ENCODE results near the gene ROBO4.

DNA sequence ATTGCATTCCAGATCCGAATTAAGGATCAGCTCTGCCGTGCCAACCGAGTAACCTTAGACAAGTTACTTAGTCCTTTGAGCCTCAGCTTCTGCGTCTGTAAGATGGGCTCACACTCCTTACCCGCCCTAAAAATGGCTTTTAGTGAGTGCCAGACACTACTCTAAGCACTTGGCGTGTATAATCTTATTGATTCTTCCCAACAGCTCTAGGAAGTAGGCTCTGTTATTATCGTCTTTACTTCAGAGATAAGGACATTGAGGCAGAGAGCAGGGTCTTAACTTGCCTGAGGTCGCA, 54.1 kb downstream of the ROBO4 start:
- TF ChIP-seq, protein P1, sequence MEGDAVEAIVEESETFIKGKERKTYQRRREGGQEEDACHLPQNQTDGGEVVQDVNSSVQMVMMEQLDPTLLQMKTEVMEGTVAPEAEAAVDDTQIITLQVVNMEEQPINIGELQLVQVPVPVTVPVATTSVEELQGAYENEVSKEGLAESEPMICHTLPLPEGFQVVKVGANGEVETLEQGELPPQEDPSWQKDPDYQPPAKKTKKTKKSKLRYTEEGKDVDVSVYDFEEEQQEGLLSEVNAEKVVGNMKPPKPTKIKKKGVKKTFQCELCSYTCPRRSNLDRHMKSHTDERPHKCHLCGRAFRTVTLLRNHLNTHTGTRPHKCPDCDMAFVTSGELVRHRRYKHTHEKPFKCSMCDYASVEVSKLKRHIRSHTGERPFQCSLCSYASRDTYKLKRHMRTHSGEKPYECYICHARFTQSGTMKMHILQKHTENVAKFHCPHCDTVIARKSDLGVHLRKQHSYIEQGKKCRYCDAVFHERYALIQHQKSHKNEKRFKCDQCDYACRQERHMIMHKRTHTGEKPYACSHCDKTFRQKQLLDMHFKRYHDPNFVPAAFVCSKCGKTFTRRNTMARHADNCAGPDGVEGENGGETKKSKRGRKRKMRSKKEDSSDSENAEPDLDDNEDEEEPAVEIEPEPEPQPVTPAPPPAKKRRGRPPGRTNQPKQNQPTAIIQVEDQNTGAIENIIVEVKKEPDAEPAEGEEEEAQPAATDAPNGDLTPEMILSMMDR (IDR thresholded peaks at IDR 0.05; ENCODE audit: low read depth, low read length, poor library complexity, severe bottlenecking), result no peak
- TF ChIP-seq EZH2phosphoT487 (IDR thresholded peaks at IDR 0.05; ENCODE audit: borderline replicate concordance, low read length), result no peak
